ENCODE results near the gene TEF.

Gene TEF

GRCh38 chr22:41369424-41369745 lies 12.4 kb upstream of the TEF start:
- Histone ChIP-seq H3K27me3 (replicated peaks; ENCODE audit: insufficient read depth, low read length) (0 out of 2 replicates have a peak, but pooled peaks cover 4% of the 10 kb centered on the region), H4K20me1 (ENCODE audit: insufficient read depth, low read length) (no peaks in the 10 kb centered on the region), H3K27ac (ENCODE audit: low read length) (no peak overlapping the region), H3K9ac (ENCODE audit: low read length) (no peak overlapping the region), H3K4me1 (ENCODE audit: low read length) (no peaks in the 10 kb centered on the region), H3K4me3 (ENCODE audit: low read length) (no peak overlapping the region), H3K79me2 (ENCODE audit: low read length) (no peaks in the 10 kb centered on the region), H3K4me2 (ENCODE audit: low read depth, low read length) (no peak overlapping the region), H3K9me2 (replicated peaks; ENCODE audit: insufficient read depth, low read length) (no peaks in the 10 kb centered on the region), H3K9me3 (replicated peaks; ENCODE audit: insufficient read depth, low read length) (no peaks in the 10 kb centered on the region), H2AFZ (ENCODE audit: low read length) (no peak overlapping the region), H3K36me3 (replicated peaks; ENCODE audit: insufficient read depth, low read length) (no peaks in the 10 kb centered on the region), H3F3A (ENCODE audit: insufficient read depth, low read length) (no peaks in the 10 kb centered on the region)
- no peak for DNase-seq
- TF ChIP-seq EZH2 (optimal IDR thresholded peaks at IDR 0.05; ENCODE audit: low read depth, low read length): no peak
- TF ChIP-seq EZH2phosphoT487 (IDR thresholded peaks at IDR 0.05; ENCODE audit: low read length): no peak
- TF ChIP-seq CTCF (IDR thresholded peaks at IDR 0.05; ENCODE audit: low read length): no peak

GRCh38 chr22:41369837-41370236 lies 11.9 kb upstream of the TEF start:
- Histone ChIP-seq H2AFZ (ENCODE audit: low read length) (no peak overlapping the region), H3K4me3 (ENCODE audit: low read length) (no peak overlapping the region), H4K20me1 (ENCODE audit: insufficient read depth, low read length) (no peaks in the 10 kb centered on the region), H3K36me3 (replicated peaks; ENCODE audit: insufficient read depth, low read length) (no peaks in the 10 kb centered on the region), H3K4me1 (ENCODE audit: low read length) (no peaks in the 10 kb centered on the region), H3K9me3 (replicated peaks; ENCODE audit: insufficient read depth, low read length) (no peaks in the 10 kb centered on the region), H3K27me3 (replicated peaks; ENCODE audit: insufficient read depth, low read length) (0 out of 2 replicates have a peak, but pooled peaks cover 5% of the 10 kb centered on the region), H3F3A (ENCODE audit: insufficient read depth, low read length) (no peaks in the 10 kb centered on the region), H3K9ac (ENCODE audit: low read length) (no peak overlapping the region), H3K9me2 (replicated peaks; ENCODE audit: insufficient read depth, low read length) (no peaks in the 10 kb centered on the region), H3K4me2 (ENCODE audit: low read depth, low read length) (no peak overlapping the region), H3K27ac (ENCODE audit: low read length) (no peak overlapping the region), H3K79me2 (ENCODE audit: low read length) (no peaks in the 10 kb centered on the region)
- no peak for DNase-seq
- TF ChIP-seq EZH2phosphoT487 (IDR thresholded peaks at IDR 0.05; ENCODE audit: low read length) (no peak), EZH2 (optimal IDR thresholded peaks at IDR 0.05; ENCODE audit: low read depth, low read length) (no peak), CTCF (IDR thresholded peaks at IDR 0.05; ENCODE audit: low read length) (no peak)

- no peak overlapping the region for H3K4me2 ChIP-seq (ENCODE audit: low read depth, low read length)
- no peak for TF ChIP-seq EZH2 (optimal IDR thresholded peaks at IDR 0.05; ENCODE audit: low read depth, low read length)
- TF ChIP-seq CTCF (IDR thresholded peaks at IDR 0.05; ENCODE audit: low read length): no peak
- no peak for TF ChIP-seq EZH2phosphoT487 (IDR thresholded peaks at IDR 0.05; ENCODE audit: low read length)
- no peaks in the 10 kb centered on the region for H3K79me2 ChIP-seq (ENCODE audit: low read length)
- no peaks in the 10 kb centered on the region for H4K20me1 ChIP-seq (ENCODE audit: insufficient read depth, low read length)
- no peak for DNase-seq
- peaks cover 10% of the 10 kb centered on the region; the same call in 1 of the 2 replicates for H3K27me3 ChIP-seq (replicated peaks; ENCODE audit: insufficient read depth, low read length)
- H3K4me3 ChIP-seq (ENCODE audit: low read length): no peak overlapping the region
- no peaks in the 10 kb centered on the region for H3K9me2 ChIP-seq (replicated peaks; ENCODE audit: insufficient read depth, low read length)
- H3K36me3 ChIP-seq (replicated peaks; ENCODE audit: insufficient read depth, low read length): no peaks in the 10 kb centered on the region
- H3K9me3 ChIP-seq (replicated peaks; ENCODE audit: insufficient read depth, low read length): no peaks in the 10 kb centered on the region
- H3F3A ChIP-seq (ENCODE audit: insufficient read depth, low read length): no peaks in the 10 kb centered on the region
- 0 out of 2 replicates have a peak, but pooled peaks cover 5% of the 10 kb centered on the region for H3K4me1 ChIP-seq (ENCODE audit: low read length)
- no peak overlapping the region for H3K9ac ChIP-seq (ENCODE audit: low read length)
- H3K27ac ChIP-seq (ENCODE audit: low read length): no peak overlapping the region
- H2AFZ ChIP-seq (ENCODE audit: low read length): no peak overlapping the region
These were observed 3.9 kb upstream of the TEF start for GRCh38 chr22:41377846-41378245.

All from MM.1S (cell line).